Mucosa of stomach (tissue), 1 donor: ENCODE results near the gene DIAPH3.

Experiments used
- H3K27me3 ChIP-seq: one replicate; pipeline ENCODE4 v1.7.0; 2013; ENCODE audit warnings: mild to moderate bottlenecking, low read length; ENCODE audit not compliant: control insufficient read depth, insufficient read depth
- H3K36me3 ChIP-seq: one replicate; pipeline ENCODE4 v1.7.0; 2013; ENCODE audit warnings: low read length; ENCODE audit not compliant: control insufficient read depth, insufficient read depth
- H3K4me1 ChIP-seq: one replicate; pipeline ENCODE4 v1.7.0; 2013; ENCODE audit warnings: mild to moderate bottlenecking, low read length; ENCODE audit not compliant: control insufficient read depth, insufficient read depth
- H3K4me3 ChIP-seq: one replicate; pipeline ENCODE4 v1.7.0; 2013; ENCODE audit warnings: low read length
- H3K9ac ChIP-seq: one replicate; pipeline ENCODE4 v1.7.0; 2013; ENCODE audit warnings: mild to moderate bottlenecking, low read length, moderate library complexity
- H3K9me3 ChIP-seq: one replicate; pipeline ENCODE4 v1.7.0; 2013; ENCODE audit warnings: mild to moderate bottlenecking, low read length, moderate library complexity; ENCODE audit not compliant: control insufficient read depth
- donor health status: Pancreatic carcinoma.

DIAPH3 gene

GRCh38 chr13:60035874-60036273 lies 127.9 kb downstream of the DIAPH3 start:
- Histone ChIP-seq H3K27me3 (no peaks in the 10 kb centered on the region), H3K9ac (no peak overlapping the region), H3K36me3 (no peaks in the 10 kb centered on the region), H3K4me1 (no peaks in the 10 kb centered on the region), H3K9me3 (no peaks in the 10 kb centered on the region), H3K4me3 (no peak overlapping the region)

DNA sequence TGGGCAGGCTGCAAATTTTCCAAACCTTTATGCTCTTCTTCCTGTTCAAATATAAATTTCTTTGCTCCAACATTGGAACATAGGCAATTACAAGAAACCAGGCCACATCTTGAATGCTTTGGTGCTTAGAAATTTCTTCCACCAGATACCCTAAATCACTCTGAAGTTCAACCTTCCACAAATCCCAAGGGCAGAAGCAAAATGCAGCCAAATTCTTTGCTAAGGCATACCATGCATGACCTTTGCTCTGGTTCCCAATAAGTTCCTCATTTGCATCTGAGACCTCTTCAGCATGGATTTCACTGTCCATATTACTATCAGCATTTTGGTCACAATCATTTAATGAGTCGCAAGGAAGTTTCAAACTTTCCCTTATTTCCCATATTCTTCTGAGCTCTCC lies 130.9 kb downstream of the DIAPH3 start:
- Histone ChIP-seq H3K4me3 (no peak overlapping the region), H3K9ac (no peak overlapping the region), H3K9me3 (no peaks in the 10 kb centered on the region), H3K4me1 (no peaks in the 10 kb centered on the region), H3K36me3 (no peaks in the 10 kb centered on the region), H3K27me3 (no peaks in the 10 kb centered on the region)

GRCh38 chr13:60028021-60028420 lies 135.7 kb downstream of the DIAPH3 start:
- Histone ChIP-seq H3K4me1 (no peaks in the 10 kb centered on the region), H3K27me3 (no peaks in the 10 kb centered on the region), H3K36me3 (no peaks in the 10 kb centered on the region), H3K9ac (no peak overlapping the region), H3K4me3 (no peak overlapping the region), H3K9me3 (no peaks in the 10 kb centered on the region)

DNA sequence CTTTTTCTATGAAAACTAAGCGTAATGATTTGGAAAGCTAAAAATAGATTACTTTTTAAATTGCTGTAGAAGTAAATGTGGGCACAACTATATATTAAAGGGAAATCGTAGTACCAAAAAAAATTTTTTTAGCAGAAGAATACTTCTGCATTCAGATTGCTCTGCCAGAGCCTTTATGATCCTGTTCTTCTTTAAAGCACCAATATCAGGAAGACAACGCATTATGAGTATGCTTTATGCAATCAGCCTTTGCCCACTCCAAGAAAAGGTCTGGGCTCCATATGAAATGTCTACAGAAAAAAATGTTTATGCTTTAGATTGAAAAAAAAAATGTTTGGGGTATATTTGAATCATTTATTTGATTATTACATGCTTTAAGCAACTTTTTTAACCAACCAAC lies 137.4 kb downstream of the DIAPH3 start:
- Histone ChIP-seq H3K36me3 (no peaks in the 10 kb centered on the region), H3K4me1 (no peaks in the 10 kb centered on the region), H3K27me3 (no peaks in the 10 kb centered on the region), H3K9me3 (no peaks in the 10 kb centered on the region), H3K4me3 (no peak overlapping the region), H3K9ac (no peak overlapping the region)

DNA sequence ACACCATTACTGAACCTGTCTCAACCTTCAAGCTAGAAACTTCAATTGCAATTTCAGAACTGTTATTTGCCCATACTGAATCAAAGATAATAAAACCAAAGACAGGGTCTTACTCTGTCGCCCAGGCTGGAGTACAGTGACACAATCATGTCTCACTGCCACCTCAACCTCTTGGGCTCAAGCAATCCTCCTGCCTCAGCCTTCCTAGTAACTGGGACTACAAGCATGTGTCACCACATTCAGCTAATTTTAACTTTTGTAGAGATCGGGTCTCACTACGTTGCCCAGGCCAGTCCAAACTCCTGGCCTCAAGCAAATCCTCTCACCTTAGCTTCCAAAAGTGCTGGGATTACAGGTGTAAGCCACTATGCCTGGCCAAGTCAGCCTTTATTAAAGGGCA lies 143.4 kb downstream of the DIAPH3 start:
- Histone ChIP-seq H3K27me3 (no peaks in the 10 kb centered on the region), H3K4me3 (no peak overlapping the region), H3K9ac (no peak overlapping the region), H3K36me3 (no peaks in the 10 kb centered on the region), H3K9me3 (no peaks in the 10 kb centered on the region), H3K4me1 (peaks cover 5% of the 10 kb centered on the region)

DNA sequence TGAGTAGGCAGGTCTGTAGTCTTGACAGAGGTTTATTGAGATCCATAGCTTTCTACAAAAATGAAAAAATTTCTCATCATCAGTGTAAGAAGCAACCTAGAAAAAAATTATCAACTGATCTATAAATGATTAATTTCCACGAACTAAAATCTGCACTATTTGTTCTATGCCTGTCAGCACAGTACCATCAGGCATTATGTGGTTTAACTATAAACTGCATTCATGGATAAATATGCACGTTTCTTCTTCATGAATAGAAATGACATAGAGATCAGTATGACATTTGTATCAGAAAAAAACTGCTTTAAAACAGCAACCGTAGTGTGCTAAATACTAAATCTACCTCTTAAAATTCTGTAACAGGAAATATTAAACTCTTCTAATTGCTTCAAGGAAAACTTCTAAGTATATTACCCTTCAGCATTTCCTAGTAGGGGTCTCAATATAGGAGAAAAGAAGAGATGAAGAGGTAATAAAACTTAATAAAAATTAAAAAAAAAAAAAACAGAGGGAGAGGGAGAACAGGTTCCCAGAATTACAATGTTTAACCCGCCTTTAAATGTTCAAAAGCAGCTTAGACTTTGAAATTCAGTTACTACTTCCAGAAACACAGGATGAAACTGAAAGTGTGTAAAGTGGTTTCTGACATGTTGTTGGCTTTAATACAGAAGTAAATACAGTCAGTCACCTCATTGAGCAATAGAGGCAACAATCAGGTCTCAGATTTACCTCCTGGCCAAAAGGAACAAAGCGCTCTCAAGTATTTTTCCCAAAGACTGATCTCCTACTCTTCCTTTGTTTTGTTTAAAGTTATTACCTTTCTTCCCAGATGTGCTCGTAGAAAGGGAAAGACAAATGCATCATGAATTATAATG lies 144.4 kb downstream of the DIAPH3 start:
- Histone ChIP-seq H3K9me3 (no peaks in the 10 kb centered on the region), H3K27me3 (no peaks in the 10 kb centered on the region), H3K4me1 (peaks cover 5% of the 10 kb centered on the region), H3K9ac (peak overlapping the region; percentile 33), H3K4me3 (no peak overlapping the region), H3K36me3 (no peaks in the 10 kb centered on the region)

GRCh38 chr13:60018536-60018935 lies 145.2 kb downstream of the DIAPH3 start:
- Histone ChIP-seq H3K9ac (no peak overlapping the region), H3K4me1 (peaks cover 5% of the 10 kb centered on the region), H3K27me3 (no peaks in the 10 kb centered on the region), H3K4me3 (no peak overlapping the region), H3K36me3 (no peaks in the 10 kb centered on the region), H3K9me3 (no peaks in the 10 kb centered on the region)

GRCh38 chr13:60016229-60016628 lies 147.5 kb downstream of the DIAPH3 start:
- H3K9ac ChIP-seq = no peak overlapping the region
- no peaks in the 10 kb centered on the region for H3K27me3 ChIP-seq
- H3K36me3 ChIP-seq = no peaks in the 10 kb centered on the region
- peaks cover 10% of the 10 kb centered on the region for H3K4me1 ChIP-seq
- H3K4me3 ChIP-seq = no peak overlapping the region
- H3K9me3 ChIP-seq = no peaks in the 10 kb centered on the region

- Histone ChIP-seq H3K9me3 (no peaks in the 10 kb centered on the region), H3K27me3 (no peaks in the 10 kb centered on the region), H3K36me3 (no peaks in the 10 kb centered on the region), H3K4me1 (peaks cover 14% of the 10 kb centered on the region), H3K9ac (no peak overlapping the region), H3K4me3 (no peak overlapping the region)
Measured at GRCh38 chr13:60013166-60013565, 150.6 kb downstream of the DIAPH3 start.

DNA sequence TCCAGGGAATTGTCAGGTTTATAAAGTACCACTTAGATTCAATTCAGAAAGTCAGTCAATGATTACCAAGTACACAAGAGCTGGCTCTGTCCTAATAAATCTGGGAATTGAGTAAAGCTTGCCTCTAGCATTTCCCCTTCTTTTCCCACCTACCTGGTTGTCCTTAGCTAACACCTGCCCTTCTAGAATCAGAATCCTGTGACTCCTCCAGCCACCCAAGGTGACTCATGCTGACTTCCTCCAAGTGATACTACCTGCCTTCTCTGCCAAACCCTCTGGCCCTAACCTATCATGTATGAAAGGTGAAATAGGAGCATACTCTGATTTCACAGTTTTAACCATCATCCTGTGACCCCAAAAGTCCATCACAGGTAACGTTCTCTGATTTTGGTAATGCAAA lies 151.2 kb downstream of the DIAPH3 start:
- H3K27me3 ChIP-seq = no peaks in the 10 kb centered on the region
- H3K4me3 ChIP-seq = no peak overlapping the region
- no peak overlapping the region for H3K9ac ChIP-seq
- H3K4me1 ChIP-seq = peaks cover 14% of the 10 kb centered on the region
- no peaks in the 10 kb centered on the region for H3K9me3 ChIP-seq
- no peaks in the 10 kb centered on the region for H3K36me3 ChIP-seq

- no peaks in the 10 kb centered on the region for H3K9me3 ChIP-seq
- no peaks in the 10 kb centered on the region for H3K36me3 ChIP-seq
- H3K9ac ChIP-seq = no peak overlapping the region
- H3K4me1 ChIP-seq = peaks cover 14% of the 10 kb centered on the region
- no peak overlapping the region for H3K4me3 ChIP-seq
- no peaks in the 10 kb centered on the region for H3K27me3 ChIP-seq
Measured at GRCh38 chr13:60009300-60010253, 154.2 kb downstream of the DIAPH3 start.

- no peaks in the 10 kb centered on the region for H3K27me3 ChIP-seq
- H3K9ac ChIP-seq = no peak overlapping the region
- H3K4me1 ChIP-seq = no peaks in the 10 kb centered on the region
- no peaks in the 10 kb centered on the region for H3K9me3 ChIP-seq
- no peaks in the 10 kb centered on the region for H3K36me3 ChIP-seq
- no peak overlapping the region for H3K4me3 ChIP-seq
Measured at GRCh38 chr13:60001889-60002288, 161.8 kb downstream of the DIAPH3 start.
